GM19455 (cell line): ENCODE measurements around the gene NOTUM.
"Not testable (repeated sequence)": the region's sequence is repeated elsewhere in the genome, so short reads cannot be mapped to it uniquely, and the experiment has no call there.

ENCODE experiments used
- ATAC-seq: cut with Tn5 transposase; IDR thresholded peaks from one replicate; pipeline ENCODE4 v1.9.1; 2021; ENCODE audit not compliant: unreplicated experiment

Gene NOTUM

DNA sequence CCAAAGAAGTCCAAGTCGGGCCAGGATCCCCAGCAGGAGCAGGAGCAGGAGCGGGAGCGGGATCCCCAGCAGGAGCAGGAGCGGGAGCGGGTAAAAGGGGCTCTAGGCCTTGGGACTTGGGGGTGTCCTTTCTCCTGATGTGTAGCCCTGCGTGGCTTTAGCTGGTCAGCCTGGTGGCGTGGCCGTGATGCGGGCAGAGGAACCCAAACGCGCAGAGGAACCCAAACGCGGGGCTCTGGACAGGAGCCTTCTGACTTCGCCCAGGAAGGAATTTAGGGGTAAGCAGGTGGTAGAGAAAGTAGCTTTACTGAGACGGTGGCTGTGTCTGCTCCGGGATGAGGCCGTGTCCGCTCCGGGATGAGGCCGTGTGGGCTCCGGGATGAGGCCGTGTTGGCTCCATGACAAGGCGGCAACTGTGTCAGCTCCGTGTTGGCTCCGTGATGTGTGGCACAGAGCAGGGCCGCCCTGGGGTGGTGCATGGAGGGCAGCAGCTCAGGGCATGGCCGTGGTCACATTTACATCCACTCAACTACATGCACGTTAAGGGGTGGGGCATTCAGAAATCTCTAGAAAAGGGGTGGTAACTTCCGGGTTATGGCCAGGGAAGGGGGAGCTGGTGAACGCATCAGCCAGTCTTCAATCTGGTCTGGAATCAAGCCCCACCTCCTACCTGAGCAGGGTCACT, 35.9 kb upstream of the NOTUM start:
- no peak for ATAC-seq

DNA sequence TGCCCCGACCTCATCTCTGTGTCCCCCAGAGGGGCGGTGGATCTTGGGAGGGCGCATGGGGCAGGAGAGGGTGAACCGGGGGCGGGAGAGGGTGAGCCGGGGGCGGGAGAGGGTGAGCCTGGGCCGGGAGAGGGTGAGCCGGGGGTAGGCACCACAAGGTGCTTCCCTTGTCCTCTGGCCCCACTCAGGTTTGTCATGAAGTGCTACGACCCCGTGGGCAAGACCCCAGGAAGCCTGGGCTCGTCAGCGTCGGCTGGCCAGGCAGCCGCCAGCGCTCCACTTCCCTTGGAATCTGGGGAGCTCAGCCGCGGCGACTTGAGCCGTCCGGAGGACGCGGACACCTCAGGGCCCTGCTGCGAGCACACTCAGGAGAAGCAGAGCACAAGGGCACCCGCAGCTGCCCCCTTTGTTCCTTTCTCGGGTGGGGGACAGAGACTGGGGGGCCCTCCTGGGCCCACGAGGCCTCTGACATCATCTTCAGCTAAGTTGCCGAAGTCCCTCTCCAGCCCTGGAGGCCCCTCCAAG, 35.3 kb upstream of the NOTUM start:
- ATAC-seq = no peak

DNA sequence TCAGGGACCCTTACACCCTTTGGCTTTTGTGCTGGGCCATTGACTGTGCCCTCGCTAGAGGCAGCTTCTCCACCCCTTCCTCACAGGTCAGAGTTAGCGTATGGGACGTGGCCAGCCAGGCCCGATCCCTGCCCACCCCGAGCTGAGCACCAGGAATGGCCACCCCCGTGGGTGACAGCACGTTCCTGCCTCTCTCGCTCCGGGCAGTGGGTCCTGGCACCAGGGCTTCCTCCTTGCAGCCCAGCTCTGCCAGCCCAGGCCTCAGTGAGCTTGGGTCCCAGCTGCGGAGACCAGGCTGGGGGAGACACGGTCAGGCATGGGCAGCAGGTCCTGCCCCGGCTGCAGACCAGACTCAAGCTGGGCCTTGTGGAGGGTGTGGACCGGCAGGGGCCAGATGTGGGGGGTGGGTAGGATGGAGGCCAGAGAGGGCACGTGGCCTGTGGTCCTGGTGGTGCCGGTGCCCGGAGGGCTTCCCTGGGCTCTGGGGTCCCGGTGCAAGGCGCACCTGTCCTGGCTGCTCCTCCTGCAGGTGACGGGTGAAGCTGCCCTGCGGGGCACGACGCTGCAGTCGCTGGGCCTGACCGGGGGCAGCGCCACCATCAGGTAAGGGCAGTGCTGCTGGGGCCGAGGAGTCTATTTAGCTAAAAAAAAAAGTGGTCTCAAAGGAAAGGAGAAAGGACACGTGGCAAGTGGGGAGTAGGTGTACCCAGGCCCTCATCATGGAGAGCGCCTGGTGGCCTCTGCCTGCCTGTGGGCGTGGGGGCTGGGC, 34.7 kb upstream of the NOTUM start:
- no peak for ATAC-seq

DNA sequence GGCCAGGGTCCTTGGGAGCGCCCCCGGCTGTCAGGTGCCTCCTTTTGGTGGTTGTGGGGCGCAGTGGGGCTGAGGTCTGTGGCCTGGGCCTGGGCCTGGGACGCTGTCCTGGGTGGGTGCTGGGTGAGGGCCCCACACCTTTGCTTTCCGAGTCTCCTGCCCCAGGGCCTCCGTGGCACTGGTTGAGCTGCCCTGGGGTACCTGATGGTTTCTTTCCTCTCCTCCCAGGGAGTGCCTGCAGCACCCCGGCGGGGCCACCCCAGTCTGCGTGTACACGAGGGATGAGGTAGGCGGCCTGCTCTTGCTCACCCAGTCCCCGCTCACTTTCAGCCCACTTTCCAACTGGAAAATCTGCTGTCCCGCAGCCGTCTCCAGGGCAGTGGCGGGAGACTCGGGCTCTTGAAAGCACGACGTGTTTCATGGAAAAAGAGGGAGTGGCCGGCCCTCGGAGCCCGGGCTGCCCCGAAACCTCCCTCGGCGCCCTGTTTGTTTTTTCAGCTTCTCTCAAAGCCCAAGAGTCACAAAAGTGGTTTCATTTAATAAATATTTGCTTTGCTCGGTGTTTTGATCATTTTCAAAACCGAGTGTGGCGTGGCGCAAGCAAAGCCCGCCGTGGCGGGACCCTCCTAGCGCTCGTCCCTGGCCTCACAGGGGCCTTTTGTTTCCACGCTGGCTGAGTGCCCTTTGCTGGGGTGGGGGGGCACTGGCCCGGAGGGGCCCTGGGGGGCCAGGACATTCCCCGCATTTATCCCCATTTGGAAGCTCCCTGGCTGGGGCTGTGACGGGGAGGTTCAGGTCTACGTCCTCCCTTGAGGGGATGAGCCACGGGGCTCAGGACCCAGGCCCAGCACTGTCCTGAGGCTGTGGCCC, 33.8 kb upstream of the NOTUM start:
- no peak for ATAC-seq

DNA sequence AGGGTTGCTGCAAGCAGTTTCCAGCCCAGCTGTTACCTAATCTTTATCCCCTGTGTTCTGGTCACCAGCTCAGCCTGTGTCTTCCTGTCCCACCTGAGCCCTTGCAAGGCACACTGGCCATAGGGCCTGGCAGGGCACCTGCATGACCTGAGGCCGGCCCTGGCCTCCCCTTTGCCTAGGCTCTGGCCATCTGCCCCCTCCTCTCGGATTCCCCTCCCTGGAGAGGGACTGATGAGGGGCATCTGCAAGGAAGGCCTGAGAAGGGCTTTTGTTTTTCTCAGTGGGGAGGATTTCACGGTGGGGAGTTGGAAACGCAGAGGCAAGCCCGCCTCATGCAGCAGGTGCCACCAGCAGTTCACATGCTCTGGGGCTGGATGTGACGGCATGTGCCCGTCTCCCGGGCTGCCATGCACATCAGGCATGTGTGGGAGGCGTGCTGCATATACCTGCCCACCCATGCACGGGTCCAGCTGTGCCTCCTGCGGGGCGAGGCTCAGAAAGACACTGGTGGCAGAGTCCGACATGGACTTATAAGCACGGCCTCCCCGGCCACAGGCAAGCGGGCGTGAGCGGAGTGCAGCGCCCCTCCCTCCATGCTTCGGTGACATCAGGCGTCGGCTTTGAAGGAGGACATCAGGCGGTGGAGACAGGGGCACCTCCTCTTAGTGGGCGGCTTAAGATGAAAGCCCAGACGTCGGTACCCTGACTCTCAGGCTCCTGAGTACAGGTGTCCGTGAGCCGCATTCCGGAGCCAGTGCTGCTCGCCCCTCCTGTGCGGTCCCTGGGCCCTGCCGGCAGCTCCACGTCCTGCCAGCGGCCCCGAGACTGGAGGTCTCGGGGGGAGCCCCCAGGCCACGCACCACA, 33.0 kb upstream of the NOTUM start:
- ATAC-seq = no peak

DNA sequence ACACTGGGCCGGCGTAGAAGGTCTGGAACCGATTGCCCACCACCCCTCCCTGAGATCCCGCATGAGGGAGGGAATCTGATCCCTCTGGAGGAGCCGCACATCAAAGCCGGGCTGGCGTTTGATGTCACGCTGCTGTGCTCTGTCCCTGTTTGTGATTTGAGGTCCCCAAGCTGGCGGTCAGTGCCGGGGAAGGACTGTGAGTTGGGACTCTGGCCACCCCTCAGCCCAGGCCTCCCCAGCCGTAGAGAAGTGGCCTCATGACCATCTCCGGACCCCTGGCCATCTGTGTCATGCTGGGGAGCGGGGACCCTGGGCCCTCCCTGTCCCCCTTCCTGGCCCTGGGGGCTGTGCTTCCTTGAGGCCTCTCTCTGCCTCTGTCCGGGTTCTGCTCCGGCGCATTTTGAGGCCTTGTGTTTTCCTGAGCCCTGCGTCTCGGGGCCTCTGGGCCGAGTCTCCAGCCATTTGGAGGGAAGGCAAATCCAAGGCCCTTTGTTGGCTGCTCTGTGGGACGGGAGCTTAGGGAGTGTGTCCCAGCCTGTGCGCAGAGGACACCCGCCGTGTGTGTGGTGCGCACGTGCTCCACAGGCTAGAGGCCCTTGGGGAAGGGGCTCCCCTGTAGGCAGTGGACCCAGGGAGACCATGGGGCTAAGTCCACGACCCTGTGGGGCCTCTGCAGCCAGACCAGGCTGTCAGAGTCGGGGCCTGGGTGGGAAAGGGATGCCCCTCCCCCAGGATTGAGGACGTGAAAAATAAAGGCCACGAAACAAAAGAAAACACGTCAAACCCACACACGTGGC, 31.5 kb upstream of the NOTUM start:
- ATAC-seq = no peak

DNA sequence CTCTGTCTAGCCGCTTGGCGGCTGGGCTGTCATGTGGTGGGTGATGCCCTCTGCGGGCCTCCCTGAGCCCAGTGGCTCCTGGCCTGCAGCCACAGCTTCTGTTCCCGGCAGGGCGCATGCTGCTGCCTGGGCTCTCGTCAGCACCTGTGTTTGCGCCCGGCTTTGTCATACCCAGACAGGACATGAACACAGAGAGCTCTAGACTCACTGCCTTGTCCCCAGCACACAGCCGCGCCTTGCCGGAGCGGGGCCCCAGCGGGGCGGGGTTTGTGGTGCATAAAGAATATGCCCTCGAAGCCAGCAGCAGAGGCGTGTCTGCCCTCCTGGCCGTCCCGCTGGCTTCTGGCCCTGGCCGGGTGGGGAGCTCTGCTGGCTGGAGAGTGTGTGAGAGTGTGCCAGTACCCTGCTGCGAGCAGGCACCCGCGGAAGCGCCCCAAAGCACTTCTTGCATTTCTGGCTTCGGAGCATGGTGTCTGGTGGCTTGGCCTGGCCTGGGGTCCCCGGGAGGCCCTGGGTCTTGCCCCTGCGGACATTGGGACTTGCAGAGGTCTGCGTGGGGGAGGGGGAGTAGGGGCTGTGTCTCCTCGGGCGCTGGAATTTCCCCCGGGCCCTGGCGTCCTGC, 30.8 kb upstream of the NOTUM start:
- ATAC-seq = no peak

DNA sequence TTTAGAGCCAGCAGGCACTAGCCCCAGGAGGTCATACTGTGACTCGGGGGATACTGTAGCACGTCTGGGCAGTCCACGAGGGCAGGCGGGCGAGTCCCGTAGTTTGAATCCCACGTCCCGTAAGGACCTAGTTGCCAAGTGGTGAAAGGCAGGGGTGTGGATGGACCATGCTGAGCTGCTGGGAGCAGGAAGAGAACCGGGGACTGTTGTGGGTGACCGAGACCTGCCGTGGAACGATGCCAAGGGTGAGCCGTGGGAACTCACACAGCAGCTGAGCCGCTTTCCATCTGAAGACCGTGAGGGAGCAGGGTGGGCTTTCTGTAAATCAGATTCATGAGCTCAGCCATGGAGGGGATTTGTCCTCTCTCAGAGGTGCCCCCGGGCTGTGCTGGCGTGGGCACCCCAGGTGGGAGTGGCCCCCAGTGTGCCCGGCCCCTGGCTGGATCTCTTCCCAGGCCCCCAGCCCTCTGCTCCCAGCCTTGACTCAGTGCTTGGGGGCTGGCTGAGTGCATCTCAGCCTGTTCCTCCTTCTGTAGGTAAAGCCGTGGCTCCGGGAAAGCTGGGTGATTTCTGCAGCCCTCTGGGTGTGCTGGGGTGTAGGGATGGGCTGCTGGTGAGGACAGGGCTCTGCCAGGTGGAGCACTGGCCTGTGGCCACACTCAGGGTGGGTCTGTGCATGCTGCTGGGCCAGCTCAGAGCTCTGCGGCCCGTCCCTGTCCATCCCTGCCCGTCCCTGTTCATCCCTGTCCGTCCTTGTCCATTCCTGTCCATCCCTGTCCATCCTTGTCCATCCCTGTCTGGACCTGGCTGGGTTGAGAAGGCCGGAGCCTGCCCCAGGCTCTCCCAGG, 30.1 kb upstream of the NOTUM start:
- ATAC-seq = no peak

DNA sequence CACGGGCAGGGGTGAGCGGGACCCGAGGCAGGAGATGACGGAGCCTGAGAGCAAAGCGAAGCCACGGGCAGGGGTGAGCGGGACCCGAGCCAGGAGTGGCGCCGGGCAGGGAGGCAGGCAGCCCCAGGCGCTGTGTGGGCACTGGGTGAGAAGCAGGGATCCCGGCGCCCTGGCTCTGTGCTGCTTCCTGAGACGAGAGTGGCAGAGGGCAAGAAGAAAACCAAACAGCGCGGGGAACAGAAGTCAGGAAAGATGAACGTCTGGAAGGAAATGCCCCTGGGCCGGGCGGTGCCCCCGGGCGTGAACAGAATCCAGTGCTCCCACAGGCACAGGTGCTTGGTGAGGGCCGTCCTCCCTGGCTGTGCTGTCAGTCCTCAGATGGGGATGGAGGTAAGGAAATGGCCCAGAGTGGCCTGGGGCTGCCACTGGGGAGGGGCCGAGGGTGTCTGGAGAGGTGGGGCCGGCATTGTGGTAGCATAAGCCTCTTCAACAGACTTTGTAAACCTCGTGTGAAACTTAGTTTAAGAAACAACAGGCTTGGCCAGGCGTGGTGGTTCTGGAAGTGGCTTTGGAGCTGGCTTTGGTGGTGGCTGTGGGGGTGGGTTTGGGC, 26.3 kb upstream of the NOTUM start:
- ATAC-seq = no peak

DNA sequence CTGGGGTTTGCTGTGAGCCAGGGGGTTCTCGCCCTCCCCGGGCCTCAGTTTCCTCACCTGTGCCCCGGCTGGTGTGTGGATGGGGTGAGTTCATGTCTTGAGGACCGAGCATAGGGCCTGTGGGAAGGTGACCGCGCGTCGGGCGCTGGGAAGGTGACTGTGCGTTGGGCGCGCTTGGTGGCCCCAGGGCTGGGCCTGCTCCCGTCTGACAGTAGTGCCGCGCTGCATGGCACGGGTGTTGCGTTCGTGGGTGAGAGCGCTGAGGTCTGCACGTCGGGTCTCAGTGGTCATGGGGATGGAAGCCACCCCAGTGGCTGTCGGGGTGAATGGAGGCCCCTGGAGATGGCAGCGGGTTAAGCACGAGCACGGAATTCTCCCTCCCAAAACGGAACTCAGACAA, 25.6 kb upstream of the NOTUM start:
- ATAC-seq = no peak

DNA sequence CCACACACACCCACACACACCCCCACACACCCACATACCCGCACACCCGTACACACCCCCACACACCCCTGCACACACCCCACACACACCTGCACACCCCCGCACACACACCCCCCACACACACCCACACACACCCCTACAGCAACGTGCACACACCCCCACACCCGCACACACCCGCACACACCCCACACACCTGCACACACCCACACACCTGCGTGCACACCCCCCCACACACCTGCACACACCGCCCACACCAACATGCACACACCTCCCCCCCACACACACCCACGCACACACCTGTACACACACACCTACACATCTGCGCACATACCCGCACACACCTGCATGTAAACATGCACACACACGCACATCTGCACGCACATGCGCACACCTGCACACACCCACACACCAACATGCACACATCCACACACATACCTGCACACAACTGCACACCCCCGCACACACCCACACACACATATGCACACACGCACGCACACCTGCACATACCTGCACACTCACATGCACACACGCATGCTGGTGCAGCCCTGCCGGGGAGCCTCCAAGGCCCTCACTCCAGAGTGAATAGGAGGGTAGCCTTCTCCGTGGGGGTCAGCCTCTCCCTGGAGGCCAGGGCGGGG, 23.9 kb upstream of the NOTUM start:
- ATAC-seq = no peak

DNA sequence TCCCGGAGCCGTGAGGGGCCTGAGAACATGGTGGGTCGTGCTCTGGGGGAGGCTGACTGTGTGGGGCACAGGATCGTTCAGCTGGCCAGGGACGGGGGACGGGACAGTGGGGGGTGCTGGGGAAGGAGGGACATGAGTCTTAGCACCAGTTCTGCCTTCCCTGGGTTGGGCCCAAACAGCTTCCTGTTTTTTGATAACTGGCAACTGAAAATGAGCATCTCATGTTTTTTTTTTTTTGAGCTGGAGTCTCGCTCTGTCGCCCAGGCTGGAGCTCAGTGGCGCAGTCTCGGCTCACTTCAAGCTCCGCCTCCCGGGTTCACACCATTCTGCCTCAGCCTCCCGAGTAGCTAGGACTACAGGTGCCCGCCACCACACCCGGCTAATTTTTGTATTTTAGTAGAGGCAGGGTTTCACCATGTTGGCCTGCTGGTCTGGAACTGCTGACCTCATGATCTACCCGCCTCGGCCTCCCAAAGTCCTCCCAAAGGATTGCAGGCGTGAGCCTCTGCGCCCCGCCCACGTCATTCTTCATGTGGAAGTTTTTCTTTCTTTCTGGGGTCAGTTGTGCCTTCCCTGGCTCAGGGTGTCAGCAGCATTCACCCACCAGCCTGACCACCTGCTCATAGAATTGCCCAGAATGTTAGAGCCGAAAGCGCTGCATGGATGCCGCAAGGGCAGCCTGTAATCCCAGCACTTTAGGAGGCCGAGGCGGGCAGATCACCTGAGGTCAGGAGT, 22.8 kb upstream of the NOTUM start:
- ATAC-seq = no peak

DNA sequence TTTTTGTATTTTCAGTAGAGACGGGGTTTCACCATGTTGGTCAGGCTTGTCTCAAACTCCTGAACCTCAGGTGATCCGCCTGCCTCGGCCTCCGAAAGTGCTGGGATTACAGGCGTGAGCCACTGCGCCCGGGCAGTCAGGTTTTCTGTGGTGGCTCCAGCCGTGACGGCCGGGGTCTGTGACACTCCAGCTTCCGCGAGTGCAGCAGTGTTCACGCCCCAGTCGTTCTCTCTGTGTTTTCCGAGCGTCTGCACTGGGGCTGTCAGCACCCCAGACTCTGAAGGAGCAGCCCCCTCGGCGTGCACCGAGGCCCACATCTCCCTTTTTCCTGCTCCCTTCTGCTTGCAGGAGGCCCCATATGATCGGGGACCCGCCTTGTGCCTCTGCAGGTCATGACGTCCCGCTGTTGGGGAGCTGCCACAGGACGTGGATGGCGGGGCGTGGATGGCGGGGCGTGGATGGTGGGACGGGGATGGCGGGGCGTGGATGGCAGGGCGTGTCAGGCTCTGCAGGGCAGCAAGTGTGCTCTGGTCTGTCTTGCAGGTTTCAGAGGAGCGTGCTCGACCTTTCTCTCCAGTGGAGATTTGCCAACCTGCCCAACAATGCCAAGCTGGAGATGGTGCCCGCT, 22.1 kb upstream of the NOTUM start:
- no peak for ATAC-seq

DNA sequence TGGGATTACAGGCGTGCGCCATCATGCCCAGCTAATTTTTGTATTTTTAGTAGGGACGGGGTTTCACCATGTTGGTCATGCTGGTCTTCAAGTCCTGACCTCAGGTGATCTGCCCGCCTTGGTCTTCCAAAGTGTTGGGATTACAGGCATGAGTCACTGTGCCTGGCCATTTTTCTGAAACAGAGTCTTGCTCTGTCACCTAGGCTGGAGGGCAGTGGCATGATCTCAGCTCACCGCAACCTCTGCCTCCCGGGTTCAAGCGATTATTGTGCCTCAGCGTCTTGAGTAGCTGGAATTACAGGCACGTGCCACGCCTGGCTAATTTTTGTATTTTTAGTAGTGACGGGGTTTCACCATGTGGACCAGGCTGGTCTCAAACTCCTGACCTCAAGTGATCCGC, 20.5 kb upstream of the NOTUM start:
- not testable (repeated sequence) for ATAC-seq

DNA sequence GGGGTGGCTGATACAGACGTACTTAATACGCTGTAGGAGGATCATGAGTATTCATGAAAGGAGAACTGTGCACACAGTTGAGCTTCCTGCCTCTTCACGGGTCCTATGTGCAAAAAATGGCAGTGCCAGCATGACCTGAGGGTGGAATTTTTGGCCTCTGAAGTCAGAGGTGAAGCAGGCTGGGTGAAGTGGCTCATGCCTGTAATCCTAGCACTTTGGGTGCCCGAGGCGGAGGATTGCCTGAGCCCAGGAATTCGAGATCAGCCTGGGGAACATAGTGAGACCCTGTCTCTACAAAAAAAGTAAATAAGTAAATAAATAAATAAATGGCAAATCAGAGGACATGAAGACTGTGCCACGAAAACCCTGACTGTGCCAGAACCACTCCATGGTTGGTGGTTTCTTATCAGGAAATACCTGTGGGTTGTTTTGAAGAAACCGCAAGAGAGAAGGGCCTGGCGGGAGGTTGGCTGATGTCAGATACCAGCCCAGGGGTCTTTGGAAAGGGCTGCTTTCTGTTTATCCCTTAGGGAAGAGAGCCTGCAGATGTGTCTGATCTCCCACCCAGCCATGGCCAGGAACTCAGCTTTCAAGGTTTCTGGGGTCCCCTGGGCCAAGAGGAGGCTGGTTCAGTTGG, 19.8 kb upstream of the NOTUM start:
- no peak for ATAC-seq

DNA sequence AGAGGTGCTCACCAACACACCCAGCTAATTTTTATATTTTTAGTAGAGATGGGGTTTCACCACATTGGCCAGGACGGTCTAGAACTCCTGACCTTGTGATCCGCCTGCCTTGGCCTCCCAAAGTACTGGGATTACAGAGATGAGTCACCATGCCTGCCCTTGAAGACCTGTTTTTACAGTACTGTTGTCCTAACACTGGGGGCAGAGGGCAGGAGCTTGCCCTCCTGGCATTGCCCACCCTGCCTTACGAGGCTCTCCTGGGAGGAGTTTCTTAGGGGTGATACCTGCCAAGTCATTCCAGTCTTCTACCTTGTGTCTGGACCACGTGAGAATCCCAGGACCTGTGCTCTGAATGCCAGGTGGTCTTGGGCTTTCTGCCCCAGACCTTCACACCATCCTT, 19.1 kb upstream of the NOTUM start:
- no peak for ATAC-seq
